PC-3 (cell line): ENCODE results near the gene SEZ6L2.
A peak's percentile ranks its signal among the peaks of the same experiment; 100 is the strongest.

Experiments used
- EZH2 ChIP-seq: fragments of 300-600 bp; sonication (generic); IDR thresholded peaks from one replicate; pipeline ENCODE4 v1.6.1; 2017; ENCODE audit warnings: antibody characterized with exemption, mild to moderate bottlenecking, low read length; ENCODE audit not compliant: unreplicated experiment
- EZH2phosphoT487 ChIP-seq: fragments of 300-600 bp; sonication (generic); IDR thresholded peaks from 2 replicates; pipeline ENCODE4 v1.6.1; 2018; ENCODE audit warnings: mild to moderate bottlenecking, antibody characterized with exemption, low read length, borderline replicate concordance
- TF ChIP-seq, protein P1 (sequence below): fragments of 300-600 bp; sonication (generic); conservative IDR thresholded peaks from 2 replicates; pipeline ENCODE4 v1.5.1; 2017; ENCODE audit warnings: antibody characterized with exemption, low read depth, mild to moderate bottlenecking, low read length

DNA sequence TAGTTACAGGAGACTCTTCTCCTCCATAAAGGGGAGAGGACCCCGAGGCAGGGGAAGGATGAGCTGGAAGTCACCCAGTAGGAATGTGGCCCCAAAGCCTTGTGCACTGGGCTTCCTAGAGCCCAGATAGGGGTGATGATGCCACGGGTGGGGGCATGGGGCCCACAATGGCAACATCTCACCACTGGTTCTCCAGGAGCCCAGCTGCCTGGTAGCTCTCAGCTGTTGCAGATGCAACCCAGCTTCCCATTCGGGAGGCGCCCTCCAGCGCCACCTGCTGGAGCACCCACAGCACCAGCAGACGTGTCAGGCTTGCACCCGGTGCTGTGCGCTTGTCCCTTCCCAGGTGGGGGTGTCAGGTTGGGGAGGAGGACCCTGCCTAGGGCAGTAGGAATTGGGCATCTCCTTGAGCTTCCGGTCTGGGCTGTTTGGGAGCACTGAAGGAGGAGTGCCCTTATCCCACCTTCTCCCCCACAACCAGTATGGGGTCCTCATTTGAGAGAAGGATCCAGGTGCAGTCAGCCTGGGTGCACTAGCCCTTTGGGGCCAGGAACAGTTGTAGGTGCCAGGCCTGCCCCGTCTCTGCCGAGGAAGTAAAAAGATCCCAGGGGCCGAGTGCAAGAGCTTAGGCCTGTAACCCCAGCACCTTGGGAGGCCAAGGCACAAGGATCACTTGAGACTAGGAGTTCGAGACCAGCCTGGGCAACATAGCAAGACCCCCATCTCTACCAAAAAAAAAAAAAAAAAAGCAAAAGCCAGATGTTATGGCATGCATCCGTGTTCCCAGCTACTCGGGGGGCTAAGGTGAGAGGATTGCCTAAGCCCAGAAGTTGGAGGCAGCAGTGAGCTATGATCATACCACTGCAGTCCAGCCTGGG lies 50.7 kb downstream of the SEZ6L2 start:
- TF ChIP-seq, protein P1, sequence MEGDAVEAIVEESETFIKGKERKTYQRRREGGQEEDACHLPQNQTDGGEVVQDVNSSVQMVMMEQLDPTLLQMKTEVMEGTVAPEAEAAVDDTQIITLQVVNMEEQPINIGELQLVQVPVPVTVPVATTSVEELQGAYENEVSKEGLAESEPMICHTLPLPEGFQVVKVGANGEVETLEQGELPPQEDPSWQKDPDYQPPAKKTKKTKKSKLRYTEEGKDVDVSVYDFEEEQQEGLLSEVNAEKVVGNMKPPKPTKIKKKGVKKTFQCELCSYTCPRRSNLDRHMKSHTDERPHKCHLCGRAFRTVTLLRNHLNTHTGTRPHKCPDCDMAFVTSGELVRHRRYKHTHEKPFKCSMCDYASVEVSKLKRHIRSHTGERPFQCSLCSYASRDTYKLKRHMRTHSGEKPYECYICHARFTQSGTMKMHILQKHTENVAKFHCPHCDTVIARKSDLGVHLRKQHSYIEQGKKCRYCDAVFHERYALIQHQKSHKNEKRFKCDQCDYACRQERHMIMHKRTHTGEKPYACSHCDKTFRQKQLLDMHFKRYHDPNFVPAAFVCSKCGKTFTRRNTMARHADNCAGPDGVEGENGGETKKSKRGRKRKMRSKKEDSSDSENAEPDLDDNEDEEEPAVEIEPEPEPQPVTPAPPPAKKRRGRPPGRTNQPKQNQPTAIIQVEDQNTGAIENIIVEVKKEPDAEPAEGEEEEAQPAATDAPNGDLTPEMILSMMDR: peak; percentile 69
- TF ChIP-seq EZH2: no peak
- TF ChIP-seq EZH2phosphoT487: no peak
